Keratinocyte (primary cell): ENCODE results near the gene SOHLH1. TPM values are rescaled to one million over a fixed set of nuclear protein-coding genes. Genes with fewer than 3 reads are reported as not detected.

ENCODE experiments used
- DNase-seq: peaks from one replicate; pipeline ENCODE4 v3.0.0-alpha.2; 2011; ENCODE audit warnings: low read depth, missing footprints, low spot score
- FAIRE-seq: peaks from 2 replicates; lab custom pipeline; 2011; peaks lifted over from hg19 to GRCh38; lab: Jason Lieb, UNC
- H2AFZ ChIP-seq: 2 replicates; pipeline ENCODE4 v1.6.0; 2012; ENCODE audit warnings: low read length, control low read depth, inconsistent platforms; ENCODE audit not compliant: control insufficient read depth
- H3K27ac ChIP-seq: 2 replicates; pipeline ENCODE4 v1.5.1; 2011; ENCODE audit warnings: low read length; ENCODE audit not compliant: control insufficient read depth, insufficient read depth
- H3K27me3 ChIP-seq: 3 replicates; pipeline ENCODE4 v1.6.0; 2011; ENCODE audit warnings: low read length; ENCODE audit not compliant: control insufficient read depth, insufficient read depth; ENCODE audit errors: extremely low read depth
- H3K36me3 ChIP-seq, 2 experiments: 2 replicates in 1 of 2; 3 replicates in 1 of 2; pipeline ENCODE4 v1.5.1; 2011; ENCODE audit warnings: low read length in 2 of 2, mild to moderate bottlenecking in 1 of 2; ENCODE audit not compliant: control insufficient read depth in 2 of 2, insufficient read depth in 2 of 2; ENCODE audit errors: extremely low read depth in 1 of 2
- H3K4me1 ChIP-seq: 3 replicates; pipeline ENCODE4 v1.5.1; 2011; ENCODE audit warnings: low read length; ENCODE audit not compliant: control insufficient read depth, insufficient read depth; ENCODE audit errors: extremely low read depth
- H3K4me2 ChIP-seq: 3 replicates; pipeline ENCODE4 v1.6.0; 2011; ENCODE audit warnings: low read depth, low read length; ENCODE audit not compliant: control insufficient read depth, insufficient read depth; ENCODE audit errors: extremely low read depth
- H3K4me3 ChIP-seq, 3 experiments: fragments of 200-600 bp in 1 of 3; sonication (generic) in 1 of 3; 2 replicates in 2 of 3; 3 replicates in 1 of 3; pipeline ENCODE4 v1.5.1; 2011 to 2016; ENCODE audit warnings: low read length in 3 of 3, mild to moderate bottlenecking in 3 of 3, control low read depth in 2 of 3, inconsistent platforms in 1 of 3, low read depth in 1 of 3, mixed read lengths in 1 of 3, mixed run types in 1 of 3, moderate library complexity in 1 of 3; ENCODE audit not compliant: control insufficient read depth in 2 of 3, insufficient read depth in 2 of 3; ENCODE audit errors: extremely low read depth in 1 of 3
- H3K79me2 ChIP-seq: 2 replicates; pipeline ENCODE4 v1.6.0; 2012; ENCODE audit warnings: low read length; ENCODE audit not compliant: control insufficient read depth, insufficient read depth
- H3K9ac ChIP-seq: 3 replicates; pipeline ENCODE4 v1.6.0; 2011; ENCODE audit warnings: low read length; ENCODE audit not compliant: control insufficient read depth, insufficient read depth; ENCODE audit errors: extremely low read depth
- H3K9me1 ChIP-seq: 3 replicates; pipeline ENCODE4 v1.6.0; 2011; ENCODE audit warnings: low read length; ENCODE audit not compliant: control insufficient read depth, insufficient read depth; ENCODE audit errors: extremely low read depth
- H3K9me3 ChIP-seq: 2 replicates; pipeline ENCODE4 v1.5.1; 2012; ENCODE audit warnings: low read depth, low read length; ENCODE audit not compliant: control insufficient read depth
- H4K20me1 ChIP-seq: 3 replicates; pipeline ENCODE4 v1.6.0; 2011; ENCODE audit warnings: low read length; ENCODE audit not compliant: control insufficient read depth, insufficient read depth; ENCODE audit errors: extremely low read depth
- EZH2 ChIP-seq: IDR thresholded peaks from one replicate; pipeline ENCODE4 v1.6.1; 2012; ENCODE audit warnings: inconsistent platforms, mild to moderate bottlenecking, low read length, moderate library complexity
- dilution Hi-C: fragments of 300-500 bp; cut with MboI; formaldehyde crosslinking; loops from one replicate; pipeline ENCODE4 v1.7.0; 2020; ENCODE audit warnings: low sequenced_read_pairs; ENCODE audit not compliant: extremely low pct_ligation_motif_present
- polyA plus RNA-seq, 5 experiments: library from polyadenylated mRNA; depleted of rRNA in 3 of 5; stranded (reverse) in 3 of 5; stranded (forward) in 1 of 5; unstranded in 1 of 5; fragments of >200 nt; gene quantifications; 1 replicate in 1 of 5; 2 replicates in 3 of 5; 3 replicates in 1 of 5; pipeline versions ENCODE4 v1.2.1 to v1.2.3, GENCODE V29; 2011 to 2012; ENCODE audit warnings: missing spikeins in 2 of 5, low read depth in 1 of 5, low replicate concordance in 1 of 5
- TF ChIP-seq, protein P1 (sequence below), 3 experiments: IDR thresholded peaks in 1 of 3; conservative IDR thresholded peaks in 1 of 3; optimal IDR thresholded peaks in 1 of 3; 2 replicates in 2 of 3; 3 replicates in 1 of 3; pipeline versions ENCODE3 to v1.5.1; 2011; ENCODE audit warnings: low read length in 3 of 3, mild to moderate bottlenecking in 3 of 3, moderate library complexity in 2 of 3, control low read depth in 1 of 3, inconsistent platforms in 1 of 3; ENCODE audit not compliant: insufficient read depth in 2 of 3; ENCODE audit errors: extremely low read depth in 1 of 3

Gene SOHLH1
- polyA plus RNA-seq, 1 donor (not counting 4 experiments of a cell fraction or from before 2014, with no cell fraction given): not detected

DNA sequence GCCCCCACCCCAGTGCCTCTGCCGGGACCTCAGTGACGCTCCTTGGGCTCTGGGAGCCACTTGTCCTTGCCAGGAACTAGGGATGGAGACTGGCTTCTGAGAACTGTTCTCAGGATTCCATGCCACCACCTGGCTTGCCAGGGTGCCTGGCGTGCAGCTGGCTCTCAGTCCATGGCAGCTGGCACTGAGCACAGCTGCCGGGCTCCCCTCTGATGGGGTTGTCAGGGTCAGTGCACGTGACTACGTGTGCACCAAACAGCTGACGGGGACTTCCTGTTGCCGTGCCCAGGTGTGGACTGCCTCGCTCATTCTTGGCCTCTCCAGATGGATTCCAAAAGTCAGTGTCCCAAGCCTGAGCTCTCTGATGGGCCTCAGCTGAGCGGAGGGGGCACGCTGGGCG, 12.1 kb upstream of the SOHLH1 start:
- peaks cover 38% of the 10 kb centered on the region for H3K27me3 ChIP-seq
- TF ChIP-seq, protein P1, sequence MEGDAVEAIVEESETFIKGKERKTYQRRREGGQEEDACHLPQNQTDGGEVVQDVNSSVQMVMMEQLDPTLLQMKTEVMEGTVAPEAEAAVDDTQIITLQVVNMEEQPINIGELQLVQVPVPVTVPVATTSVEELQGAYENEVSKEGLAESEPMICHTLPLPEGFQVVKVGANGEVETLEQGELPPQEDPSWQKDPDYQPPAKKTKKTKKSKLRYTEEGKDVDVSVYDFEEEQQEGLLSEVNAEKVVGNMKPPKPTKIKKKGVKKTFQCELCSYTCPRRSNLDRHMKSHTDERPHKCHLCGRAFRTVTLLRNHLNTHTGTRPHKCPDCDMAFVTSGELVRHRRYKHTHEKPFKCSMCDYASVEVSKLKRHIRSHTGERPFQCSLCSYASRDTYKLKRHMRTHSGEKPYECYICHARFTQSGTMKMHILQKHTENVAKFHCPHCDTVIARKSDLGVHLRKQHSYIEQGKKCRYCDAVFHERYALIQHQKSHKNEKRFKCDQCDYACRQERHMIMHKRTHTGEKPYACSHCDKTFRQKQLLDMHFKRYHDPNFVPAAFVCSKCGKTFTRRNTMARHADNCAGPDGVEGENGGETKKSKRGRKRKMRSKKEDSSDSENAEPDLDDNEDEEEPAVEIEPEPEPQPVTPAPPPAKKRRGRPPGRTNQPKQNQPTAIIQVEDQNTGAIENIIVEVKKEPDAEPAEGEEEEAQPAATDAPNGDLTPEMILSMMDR (optimal IDR thresholded peaks at IDR 0.05 in 1 of 3, IDR thresholded peaks at IDR 0.05 in 1 of 3, conservative IDR thresholded peaks at IDR 0.05 in 1 of 3; ENCODE audit: extremely low read depth in 1 of 3, insufficient read depth in 2 of 3, low read length in 3 of 3): no peak
- TF ChIP-seq EZH2: no peak

DNA sequence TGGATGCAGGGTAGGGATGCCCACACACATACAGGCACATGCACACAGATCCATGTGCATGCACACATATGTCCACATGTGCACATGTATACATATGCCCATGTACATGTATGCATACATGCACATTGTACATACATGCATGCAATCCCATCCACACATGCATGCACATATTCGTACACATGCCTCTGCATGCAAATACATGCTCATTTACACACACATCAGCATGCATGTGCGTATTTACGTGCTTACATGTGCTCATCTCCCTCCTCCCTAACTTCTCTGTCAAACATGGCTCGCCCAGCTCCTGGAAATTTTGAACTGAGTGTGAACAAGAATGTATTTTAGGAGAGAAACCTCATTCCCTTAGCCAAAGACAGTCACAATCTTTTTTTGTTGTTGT, 8.9 kb upstream of the SOHLH1 start:
- Histone ChIP-seq H3K4me2 (no peak overlapping the region), H3K9ac (no peak overlapping the region), H2AFZ (no peak overlapping the region), H3K9me1 (no peaks in the 10 kb centered on the region), H3K4me3 (no peak overlapping the region), H3K79me2 (no peaks in the 10 kb centered on the region), H3K27me3 (peaks cover 17% of the 10 kb centered on the region), H3K4me1 (no peaks in the 10 kb centered on the region), H3K27ac (no peak overlapping the region), H3K36me3 (no peaks in the 10 kb centered on the region), H4K20me1 (peaks cover under 1% of the 10 kb centered on the region), H3K9me3 (no peaks in the 10 kb centered on the region)
- no peak for FAIRE-seq
- DNase-seq: no peak
- dilution Hi-C loops: no loop called here
- TF ChIP-seq, protein P1 (optimal IDR thresholded peaks at IDR 0.05 in 1 of 3, IDR thresholded peaks at IDR 0.05 in 1 of 3, conservative IDR thresholded peaks at IDR 0.05 in 1 of 3; ENCODE audit: extremely low read depth in 1 of 3, insufficient read depth in 2 of 3, low read length in 3 of 3): no peak
- TF ChIP-seq EZH2: no peak

More for the DNA sequence above, 12.1 kb upstream of the SOHLH1 start:
- Histone ChIP-seq H3K9me1 (no peaks in the 10 kb centered on the region), H3K4me3 (no peak overlapping the region), H2AFZ (no peak overlapping the region), H3K4me2 (no peak overlapping the region), H4K20me1 (no peaks in the 10 kb centered on the region), H3K27ac (no peak overlapping the region), H3K4me1 (no peaks in the 10 kb centered on the region), H3K9me3 (no peaks in the 10 kb centered on the region), H3K36me3 (no peaks in the 10 kb centered on the region), H3K9ac (no peak overlapping the region), H3K79me2 (no peaks in the 10 kb centered on the region)
- DNase-seq (no peak), FAIRE-seq (no peak)
- dilution Hi-C loops: no loop called here
